Stimulated activated CD4-positive, alpha-beta T cell treated with anti-CD3 and anti-CD28 coated beads, TNF-alpha, amount 100 ng/mL, for 24 hours (primary cell): ENCODE results near the gene UCHL3.
A peak's percentile ranks its signal among the peaks of the same experiment; 100 is the strongest.
"Not testable (repeated sequence)": the region's sequence is repeated elsewhere in the genome, so short reads cannot be mapped to it uniquely, and the experiment has no call there.

Source experiments
- DNase-seq, 3 experiments: peaks; one replicate each; pipeline ENCODE4 v3.0.0-alpha.2; 2020; ENCODE audit warnings: low read depth in 3 of 3

Gene UCHL3

DNA sequence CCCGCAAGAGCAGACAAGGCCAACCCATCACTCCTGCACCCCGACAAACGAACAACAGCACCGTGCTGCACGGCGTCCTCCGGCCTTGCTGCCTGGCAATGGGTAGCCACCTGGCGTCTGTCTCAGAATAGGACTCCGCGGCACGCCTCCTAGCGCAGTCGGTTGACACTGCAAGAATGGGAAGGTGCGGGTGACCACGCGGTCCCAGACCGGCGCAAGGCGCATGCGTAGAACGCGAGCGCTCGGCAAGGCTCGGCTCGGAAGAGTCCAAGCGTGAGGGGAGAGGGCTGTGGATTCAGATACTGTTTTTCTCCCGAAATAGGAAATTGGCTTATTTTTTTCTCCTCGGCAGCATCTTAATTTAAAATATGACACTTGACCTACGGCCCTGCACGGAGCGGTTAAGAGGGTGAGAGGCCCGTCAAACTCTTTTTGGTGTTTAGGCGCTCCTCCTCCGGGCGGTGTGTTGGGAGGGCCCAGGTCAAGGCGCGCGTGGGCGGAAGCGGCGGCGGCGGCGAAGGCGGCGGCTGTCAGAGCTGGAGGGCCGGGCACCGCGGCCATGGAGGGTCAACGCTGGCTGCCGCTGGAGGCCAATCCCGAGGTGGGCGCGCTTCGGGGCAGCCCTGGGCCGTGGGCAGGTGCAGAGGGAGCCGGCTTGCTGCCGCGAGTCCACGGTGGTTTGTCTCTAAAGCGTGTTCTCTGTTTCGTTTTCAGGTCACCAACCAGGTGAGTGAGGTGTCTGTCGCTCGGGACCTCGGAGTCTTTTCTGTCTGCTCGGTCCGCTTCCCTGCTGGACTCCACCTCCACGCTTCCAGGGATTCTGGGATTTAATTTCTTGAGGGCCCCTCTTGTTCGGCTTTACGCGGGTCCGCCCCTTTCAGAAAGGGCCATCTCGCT, at the start of gene UCHL3:
UCHL3 (plus strand) TSS at position 530 of the 897 bp plus-strand sequence; CDS start at position 560, 30 bp downstream.
- peak; percentile 94 to 97 (median 95) for DNase-seq

DNA sequence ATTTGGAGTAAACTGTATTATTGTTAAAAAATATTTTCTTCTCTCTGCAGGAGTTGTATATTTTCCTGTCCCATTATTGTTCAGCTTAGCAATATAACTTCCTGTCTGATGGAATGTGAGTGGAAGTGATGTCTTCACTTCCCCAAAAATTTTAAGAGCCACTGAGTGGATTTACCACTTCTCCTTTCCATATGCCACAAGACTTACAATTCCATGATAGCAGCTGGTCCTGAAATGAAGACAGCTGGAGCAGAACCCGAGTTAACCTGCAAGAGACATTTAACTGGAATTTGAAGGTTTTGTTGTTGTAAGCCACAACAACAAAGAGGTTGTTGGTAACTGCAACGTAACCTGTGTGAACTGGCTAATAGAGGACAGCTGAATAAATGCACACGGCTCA, 44.3 kb upstream of the UCHL3 start:
- DNase-seq: no peak

DNA sequence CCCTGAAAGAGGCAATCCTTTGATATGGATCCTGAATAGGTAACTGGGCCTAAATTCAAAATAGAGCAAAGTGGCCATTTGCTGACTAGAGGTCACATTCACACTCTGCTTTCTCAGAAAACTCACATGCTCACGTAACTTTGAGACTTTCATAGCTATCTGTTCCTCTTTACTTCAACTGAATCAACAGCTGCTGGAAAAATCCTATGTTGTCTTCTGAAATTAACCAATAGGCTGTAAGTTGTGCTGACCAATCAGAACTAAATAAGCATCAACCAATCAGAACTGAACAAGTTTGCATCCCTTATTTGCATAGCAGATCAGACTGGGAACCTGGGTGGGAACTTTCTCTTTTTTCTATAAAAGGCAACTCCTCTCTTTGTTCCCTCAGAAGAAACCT, 43.6 kb upstream of the UCHL3 start:
- no peak for DNase-seq

DNA sequence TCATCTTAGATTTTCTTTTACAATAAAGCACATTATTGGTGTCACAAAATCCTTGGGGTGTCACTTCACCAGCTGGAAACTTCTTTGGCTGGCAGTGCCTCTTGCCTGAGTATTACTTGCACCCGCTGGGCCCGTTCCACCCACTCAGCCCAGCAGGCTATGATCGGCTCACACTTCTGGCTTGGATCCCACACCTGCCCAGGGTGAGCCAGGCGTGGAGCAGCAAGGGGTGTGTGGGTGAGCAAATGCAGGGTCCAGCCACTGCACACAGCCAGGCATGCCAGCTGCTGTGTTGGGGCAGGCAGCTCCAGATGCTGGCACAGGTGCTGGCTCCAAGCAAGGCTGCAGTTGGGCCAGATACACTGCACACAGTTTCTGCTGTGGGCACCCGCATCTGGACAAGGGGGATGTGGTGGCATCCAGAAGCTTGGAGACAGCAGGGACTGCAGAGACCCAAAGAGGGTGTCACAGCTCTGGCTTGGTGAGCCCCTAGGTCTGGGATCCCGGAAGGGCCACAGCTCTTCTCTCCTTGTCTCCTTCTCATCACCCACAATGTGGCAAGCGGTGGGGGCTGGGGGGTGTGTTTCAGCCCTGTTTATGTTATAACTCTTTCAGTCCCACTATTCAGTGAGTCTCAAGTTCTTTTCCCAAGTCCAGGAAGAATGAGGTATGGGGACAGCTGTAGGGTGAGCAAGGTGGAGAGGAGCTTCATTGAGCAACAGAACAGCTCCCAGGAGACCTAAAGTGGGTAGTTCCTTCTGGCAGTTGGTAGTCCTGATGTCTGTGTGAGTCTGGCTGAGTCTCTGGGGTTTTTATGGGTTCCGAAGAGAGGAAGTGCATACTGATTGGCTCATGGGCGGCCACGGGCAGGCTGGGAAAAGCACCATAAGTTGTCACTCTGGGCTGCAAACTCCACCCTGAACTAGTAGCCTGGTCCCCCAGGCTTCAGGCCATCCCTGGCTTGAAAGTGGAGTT, 42.3 kb upstream of the UCHL3 start:
- DNase-seq: no peak

DNA sequence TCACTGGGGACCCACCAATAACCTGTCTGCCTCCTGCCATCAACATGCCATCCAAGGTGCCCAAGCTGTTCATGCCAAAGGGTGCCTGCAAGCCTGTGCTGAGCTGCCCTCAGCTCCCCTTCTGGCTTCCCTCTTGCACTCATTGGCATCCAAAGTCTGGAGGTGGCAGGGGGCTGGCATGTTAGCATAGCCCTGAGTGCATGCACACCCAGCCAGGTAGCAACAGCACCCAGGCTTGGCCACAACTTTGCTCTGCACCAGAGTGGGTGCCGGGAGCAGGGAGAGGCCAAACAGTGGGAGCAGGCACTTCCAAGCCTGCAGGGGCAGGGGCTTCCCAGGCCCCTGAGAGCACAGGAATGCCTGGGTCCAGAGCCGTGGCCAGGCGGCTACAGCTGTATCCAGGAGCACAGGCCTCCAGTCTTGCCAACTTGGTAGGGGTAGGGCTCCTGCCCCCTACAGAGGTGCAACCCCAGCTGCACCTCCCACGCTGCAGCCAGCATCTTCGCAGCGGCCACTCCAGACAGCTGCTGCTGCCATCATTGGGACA, 41.5 kb upstream of the UCHL3 start:
- no peak for DNase-seq

DNA sequence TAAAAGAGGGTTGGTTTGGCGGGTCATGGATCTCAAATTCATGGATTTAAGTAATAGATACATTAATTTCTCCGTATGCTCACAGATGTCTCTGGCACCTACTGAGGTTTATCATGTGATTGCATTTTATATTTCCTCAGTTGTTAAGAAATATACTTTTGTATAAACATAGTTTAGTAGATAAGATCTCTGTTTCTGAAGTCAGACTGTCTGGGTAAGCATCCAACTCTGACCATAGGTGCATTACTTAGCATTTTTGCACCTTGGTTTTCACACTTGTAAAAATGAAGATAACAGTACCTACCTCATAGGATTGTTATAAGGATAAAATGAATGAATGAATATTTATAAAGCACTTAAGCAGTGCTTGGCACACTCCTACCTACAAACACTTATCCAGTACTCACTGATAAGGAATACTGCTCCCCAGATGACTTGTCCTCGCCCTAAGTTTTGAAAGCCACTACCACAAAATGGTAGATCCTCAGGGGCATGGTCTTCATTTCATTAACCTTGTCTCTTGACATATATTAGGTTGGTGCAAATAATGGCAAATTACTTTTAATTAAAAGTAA, 38.5 kb upstream of the UCHL3 start:
- no peak for DNase-seq

DNA sequence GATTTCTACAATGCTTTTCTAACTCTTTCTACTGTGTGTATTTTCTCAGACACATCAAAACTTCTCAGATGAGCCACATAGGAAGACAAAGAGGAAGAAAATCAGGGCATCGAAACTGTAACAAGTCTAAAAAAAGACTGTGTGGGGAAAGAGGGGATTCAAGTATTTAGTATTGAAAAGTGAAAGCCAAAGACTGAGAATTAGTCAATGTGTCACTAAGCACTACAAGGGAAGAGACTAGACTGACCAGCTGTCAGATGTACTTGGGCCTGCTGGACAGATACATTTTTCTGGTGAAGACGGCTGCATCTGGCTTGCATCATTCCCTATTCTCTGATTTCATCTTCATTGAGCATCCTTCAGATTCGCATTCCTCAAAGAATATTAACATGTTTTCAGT, 37.3 kb upstream of the UCHL3 start:
- no peak for DNase-seq

DNA sequence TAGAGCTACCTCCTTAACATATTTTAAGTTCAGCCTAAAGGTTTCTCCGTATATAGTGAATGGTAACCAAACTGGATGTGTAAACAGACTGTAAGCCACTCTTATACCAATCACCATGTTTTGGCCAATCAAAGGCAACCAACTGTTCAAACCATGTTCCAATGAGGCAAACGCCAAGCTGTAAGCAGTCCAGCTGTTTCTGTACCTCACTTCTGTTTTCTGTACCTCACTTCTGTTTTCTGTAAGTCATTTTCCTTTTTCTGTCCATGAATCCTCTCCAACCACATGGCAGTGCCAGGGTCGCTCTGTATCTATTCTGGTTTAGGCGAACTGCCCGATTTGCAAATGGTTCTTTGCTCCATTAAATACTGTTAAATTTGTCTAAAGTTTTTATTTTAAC, 36.3 kb upstream of the UCHL3 start:
- DNase-seq: no peak

DNA sequence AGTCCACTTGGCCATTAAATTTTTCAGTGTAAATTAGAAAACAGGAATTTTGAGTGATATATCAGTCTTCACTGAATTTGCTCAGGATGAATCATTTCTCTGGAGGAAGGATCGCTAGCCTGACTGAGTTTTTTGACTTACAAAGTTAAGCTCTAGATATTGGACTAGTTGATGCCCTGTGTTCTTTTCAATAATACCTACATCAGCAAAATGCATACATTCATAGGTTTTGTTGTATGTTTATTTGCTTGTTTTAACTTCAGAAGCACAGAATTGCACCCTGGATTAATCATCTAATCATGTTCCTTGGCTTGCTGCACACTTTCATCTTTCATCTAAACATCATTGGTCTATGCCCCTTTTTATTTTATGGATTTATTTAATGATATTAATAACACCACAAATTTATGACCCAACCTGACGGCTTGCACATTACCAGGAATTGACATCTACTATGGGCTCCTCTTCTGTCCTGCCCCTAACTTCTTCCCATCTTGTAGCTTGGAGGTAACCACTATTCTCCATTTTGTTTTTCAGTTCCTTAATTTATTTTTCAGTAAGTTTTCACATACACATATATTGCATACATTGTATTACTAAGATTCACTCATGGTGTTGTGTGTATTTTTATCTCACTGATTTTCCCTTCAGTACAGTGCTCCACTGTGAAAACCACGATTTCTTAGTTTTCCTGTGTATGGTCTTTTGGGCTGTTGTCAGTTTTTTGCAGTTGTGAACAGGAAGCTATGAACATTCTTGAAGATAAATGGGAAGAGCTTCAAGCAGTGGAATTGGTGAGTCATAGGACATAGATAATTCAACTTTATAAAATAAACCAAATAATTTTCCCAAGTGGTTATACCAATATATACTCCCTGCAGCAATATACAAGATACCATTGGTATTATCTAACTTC, 35.3 kb upstream of the UCHL3 start:
- DNase-seq: no peak

DNA sequence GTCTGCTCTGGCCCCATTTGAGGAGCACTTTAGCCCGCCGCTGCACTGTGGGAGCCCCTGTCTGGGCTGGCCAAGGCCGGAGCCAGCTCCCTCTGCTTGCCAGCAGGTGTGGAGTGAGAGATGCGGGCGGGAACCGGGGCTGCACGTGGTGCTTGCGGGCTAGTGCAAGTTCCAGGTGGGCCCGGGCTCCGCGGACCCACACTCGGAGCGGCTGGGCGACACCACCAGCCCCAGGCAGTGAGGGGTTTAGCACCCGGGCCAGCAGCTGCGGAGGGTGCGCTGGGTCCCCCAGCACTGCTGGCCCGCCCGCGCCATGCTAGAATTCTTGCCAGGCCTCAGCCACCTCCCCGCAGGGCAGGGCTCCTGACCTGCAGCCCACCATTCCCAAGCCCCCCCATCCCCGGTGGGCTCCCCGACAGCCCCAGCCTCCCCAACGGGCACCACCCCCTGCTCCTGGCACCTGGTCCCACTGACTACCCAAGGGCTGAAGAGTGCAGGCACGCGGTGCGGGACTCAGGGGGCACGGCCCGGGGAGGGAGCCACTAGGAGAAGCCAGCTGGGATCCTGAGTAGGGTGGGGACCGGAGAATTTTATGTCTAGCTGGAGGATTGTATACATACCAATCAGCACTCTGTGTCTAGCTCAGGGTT, 31.0 kb upstream of the UCHL3 start:
- DNase-seq: no peak

DNA sequence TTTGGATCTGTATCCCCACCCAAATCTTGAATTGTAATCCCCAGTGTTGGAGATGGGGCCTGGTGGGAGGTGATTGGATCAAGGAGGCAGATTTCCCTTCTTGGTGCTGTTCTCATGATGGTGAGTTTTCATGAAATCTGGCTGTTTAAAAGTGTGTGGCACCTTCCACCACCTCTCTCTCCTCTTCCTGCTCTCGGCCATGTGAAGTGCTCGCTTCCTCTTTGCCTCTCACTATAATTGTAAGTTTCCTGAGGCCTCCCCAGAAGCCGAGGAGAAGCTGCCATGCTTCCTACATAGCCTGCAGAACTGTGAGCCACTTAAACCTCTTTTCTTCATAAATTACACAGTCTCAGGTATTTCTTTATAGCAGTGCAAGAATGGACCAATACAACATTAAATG, 27.6 kb upstream of the UCHL3 start:
- DNase-seq: no peak

DNA sequence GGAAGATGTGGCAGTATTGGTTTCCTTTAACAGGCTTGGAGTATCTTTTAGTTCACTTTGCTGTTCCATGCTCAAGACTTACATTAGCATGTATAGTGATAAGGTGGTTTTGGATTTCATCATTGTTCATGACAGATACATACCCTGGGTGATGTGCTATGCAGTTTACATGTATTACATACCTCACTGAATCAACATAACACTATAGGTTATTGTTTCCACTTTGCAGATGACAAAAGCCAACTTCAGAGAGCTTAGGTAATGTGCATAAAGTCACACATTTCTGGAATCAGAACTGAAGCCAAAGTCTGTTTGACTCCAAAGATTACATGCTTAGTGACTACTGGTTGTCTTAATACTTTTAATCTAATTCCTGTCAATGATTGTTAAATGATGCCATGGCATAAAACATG, 19.0 kb upstream of the UCHL3 start:
- DNase-seq: no peak

DNA sequence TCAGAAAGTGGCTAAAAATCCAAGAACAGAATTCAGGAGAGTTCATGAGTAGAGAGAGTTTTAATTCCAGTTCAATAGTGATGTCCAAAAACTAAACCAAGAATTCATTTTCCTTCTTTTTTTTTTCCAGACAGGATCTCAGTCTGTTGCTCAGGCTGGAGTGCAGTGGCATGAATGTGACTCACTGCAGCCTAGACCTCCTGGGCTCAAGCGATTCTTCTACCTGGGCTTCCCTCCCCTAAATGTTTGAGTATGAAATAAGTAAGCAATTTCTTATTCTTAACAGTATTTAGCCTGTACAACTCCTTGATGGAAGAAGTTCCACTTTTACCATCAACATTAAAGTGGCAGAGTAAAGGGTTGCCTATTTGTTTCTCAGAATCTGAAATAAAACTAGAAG, 15.7 kb upstream of the UCHL3 start:
- DNase-seq: no peak

DNA sequence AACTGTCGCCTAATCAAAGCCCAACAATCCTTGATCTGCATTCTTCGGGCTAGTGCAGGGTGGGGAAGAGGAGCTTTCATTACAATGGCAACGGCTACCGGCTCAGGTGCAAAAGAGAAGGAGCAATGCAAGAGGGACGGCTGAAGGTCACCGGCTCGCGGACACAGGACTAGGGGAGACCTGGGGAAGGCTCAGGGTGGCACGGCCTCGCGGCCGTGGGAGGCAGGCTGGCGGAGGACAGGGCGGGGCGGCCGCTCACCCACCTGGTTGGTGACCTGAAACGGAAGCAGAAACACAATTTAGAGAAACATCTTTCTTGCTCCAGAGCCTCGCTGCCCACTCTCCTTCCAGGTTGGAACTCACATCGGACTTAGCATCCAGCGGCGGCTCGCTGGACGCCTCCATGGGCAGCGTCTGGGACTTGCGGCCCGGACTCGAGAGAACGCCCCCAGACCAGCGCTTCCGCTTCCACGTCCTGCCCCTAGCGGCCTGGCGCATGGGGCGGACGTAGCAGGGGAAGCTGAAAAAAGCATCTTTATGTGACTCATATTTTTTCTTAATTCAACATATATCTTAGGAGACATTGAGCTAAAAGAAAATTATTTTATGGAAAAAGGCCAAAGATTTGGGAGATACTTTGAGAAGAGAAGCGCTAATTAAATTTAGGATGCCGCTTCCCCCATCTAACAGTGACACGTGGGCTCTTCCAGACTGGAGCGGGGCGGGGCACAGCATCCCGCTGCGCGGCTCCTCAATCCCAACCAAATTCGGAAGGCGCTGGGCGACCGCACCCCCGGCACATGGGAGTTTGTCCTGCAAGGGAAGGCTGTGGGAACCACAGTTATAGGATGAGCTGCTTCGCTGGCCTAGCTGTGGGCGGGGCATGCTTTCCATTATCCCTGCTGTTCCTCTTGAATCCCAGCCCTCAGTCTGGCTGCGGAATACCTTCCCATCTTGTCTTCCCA, 11.9 kb upstream of the UCHL3 start, which contains the start of gene COMMD6:
COMMD6 (minus strand) TSS at position 441 of the 965 bp plus-strand sequence; CDS start at position 405, 36 bp downstream.
- DNase-seq: peak; percentile 43 to 66 (median 48)

DNA sequence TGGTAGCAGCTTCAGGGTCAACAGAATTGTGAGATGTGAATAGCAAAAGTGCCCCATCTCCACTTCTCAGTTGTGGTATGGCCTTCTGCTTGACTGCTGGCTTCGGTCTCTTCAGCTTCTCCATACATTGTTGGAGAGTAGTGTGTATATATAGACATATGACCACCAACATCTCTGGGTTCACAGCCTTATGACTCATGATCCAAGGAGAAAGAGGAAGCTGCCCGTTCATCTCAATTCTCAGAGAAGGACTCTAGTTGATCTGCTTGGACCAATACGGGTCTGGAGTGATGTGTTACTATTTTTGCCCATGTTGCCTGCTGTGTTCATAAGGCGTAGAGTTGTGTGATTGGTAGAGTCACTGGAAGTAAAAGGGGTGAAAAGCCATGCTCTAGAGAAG, 8.3 kb upstream of the UCHL3 start:
- DNase-seq: no peak

DNA sequence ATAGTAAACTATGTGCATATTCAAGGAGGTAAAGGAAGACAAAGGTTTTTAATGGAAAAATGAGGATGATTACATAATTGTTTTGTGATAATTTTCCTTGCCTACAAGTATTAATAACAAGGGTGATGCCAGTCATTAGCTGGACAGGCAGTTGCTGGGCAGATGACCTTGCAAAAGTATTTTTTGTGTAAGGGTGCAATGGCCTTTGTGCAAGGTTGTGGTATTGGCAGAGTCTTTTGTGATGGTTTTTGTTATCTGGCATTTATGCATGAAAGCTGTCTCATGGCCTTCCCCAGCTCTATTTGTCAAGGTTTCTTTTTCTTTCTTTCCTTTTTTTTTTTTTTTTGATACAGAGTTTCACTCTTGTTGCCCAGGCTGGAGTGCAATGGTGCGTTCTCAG, 7.6 kb upstream of the UCHL3 start:
- DNase-seq: no peak

DNA sequence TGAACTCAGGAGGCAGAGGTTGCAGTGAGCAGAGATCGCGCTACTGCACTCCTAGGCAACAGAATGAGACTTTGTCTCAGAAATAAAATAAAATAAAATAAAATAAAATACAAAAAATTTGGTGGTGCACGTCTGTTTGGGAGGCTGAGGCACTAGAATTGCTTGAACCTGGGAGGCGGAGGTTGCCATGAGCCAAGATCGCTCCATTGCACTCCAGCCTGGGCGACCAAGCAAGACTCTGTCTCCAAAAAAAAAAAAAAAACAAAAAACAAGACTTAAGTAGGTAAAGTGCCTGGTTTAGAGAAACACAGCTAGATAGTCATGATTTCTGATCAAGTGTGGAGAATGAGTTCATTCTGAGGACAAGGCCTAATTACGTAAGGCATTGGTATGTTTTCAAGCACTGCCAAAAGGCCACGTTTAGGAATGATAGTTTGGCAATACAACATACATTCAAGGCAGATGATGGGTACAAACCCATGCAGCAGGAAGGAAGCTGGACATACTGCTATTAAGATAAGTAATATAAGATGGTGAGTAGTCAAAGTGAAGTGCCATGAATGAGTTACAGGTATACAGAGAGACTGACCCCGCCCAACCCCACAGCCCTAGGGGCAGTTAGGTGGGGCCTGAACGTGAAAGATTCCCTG, 4.8 kb upstream of the UCHL3 start:
- no peak for DNase-seq

DNA sequence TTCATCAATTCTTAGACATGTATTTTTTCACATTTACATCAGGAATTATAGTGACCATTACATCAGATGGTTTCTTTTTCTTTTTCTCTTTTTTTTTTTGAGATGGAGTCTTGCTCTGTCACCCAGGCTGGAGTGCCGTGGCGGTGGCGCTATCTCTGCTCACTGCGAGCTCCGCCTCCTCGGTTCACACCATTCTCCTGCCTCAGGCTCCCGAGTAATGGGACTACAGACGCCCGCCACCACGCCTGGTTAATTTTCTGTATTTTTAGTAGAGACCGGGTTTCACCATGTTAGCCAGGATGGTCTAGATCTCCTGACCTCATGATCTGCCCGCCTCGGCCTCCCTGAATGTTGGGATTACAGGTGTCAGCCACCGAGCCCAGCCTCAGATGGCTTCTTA, 4.2 kb upstream of the UCHL3 start:
- not testable (repeated sequence) for DNase-seq
